Activated T-helper 17 cell treated with anti-CD3 and anti-CD28 coated beads, Interleukin-2, amount 50 U/mL, for 72 hours (primary cell): ENCODE results near the gene ZNF865. TPM values are rescaled to one million over a fixed set of nuclear protein-coding genes. Genes with fewer than 3 reads are reported as not detected.

Experiments
- ATAC-seq: fragments of 150-1000 bp; cut with Tn5 transposase; replicated peaks from 2 replicates; pipeline ENCODE4 v1.10.0; 2021; ENCODE audit warnings: mild to moderate bottlenecking, moderate library complexity
- H3K27ac Mint-ChIP-seq: one replicate; pipeline ENCODE4 v1.8.0; 2022; ENCODE audit warnings: mixed read lengths
- H3K27me3 Mint-ChIP-seq: one replicate; pipeline ENCODE4 v1.8.0; 2022; ENCODE audit warnings: mixed read lengths
- H3K36me3 Mint-ChIP-seq: one replicate; pipeline ENCODE4 v1.8.0; 2022; ENCODE audit warnings: low read depth, mild to moderate bottlenecking, mixed read lengths
- H3K4me1 Mint-ChIP-seq: one replicate; pipeline ENCODE4 v1.8.0; 2022; ENCODE audit warnings: mixed read lengths
- H3K4me3 Mint-ChIP-seq: one replicate; pipeline ENCODE4 v1.8.0; 2022; ENCODE audit warnings: mild to moderate bottlenecking, mixed read lengths
- H3K9me3 Mint-ChIP-seq: one replicate; pipeline ENCODE4 v1.8.0; 2022; ENCODE audit warnings: mixed read lengths
- total RNA-seq, 2 donors: library from RNA; stranded (reverse); gene quantifications; one replicate each; pipeline ENCODE4 v1.2.3, GENCODE V29; 2022

The ZNF865 gene
- total RNA-seq, 2 donors from 2014 or later, result 11.9 to 13.2 TPM

- H3K4me3 Mint-ChIP-seq, result peak overlapping the region; percentile 96
- peaks cover 3% of the 10 kb centered on the region for H3K9me3 Mint-ChIP-seq
- H3K4me1 Mint-ChIP-seq, result peaks cover 54% of the 10 kb centered on the region
- no peak overlapping the region for H3K27ac Mint-ChIP-seq
- ATAC-seq, result no peak
- H3K36me3 Mint-ChIP-seq, result peaks cover 67% of the 10 kb centered on the region
- H3K27me3 Mint-ChIP-seq, result no peaks in the 10 kb centered on the region
Measured at GRCh38 chr19:55638864-55639359, 33.5 kb downstream of the ZNF865 start.

- peak overlapping the region; percentile 96 for H3K4me3 Mint-ChIP-seq
- H3K27ac Mint-ChIP-seq, result peak overlapping the region; percentile 75
- no peaks in the 10 kb centered on the region for H3K27me3 Mint-ChIP-seq
- peaks cover 3% of the 10 kb centered on the region for H3K9me3 Mint-ChIP-seq
- peaks cover 48% of the 10 kb centered on the region for H3K4me1 Mint-ChIP-seq
- ATAC-seq, result peak; percentile 7
- H3K36me3 Mint-ChIP-seq, result peaks cover 73% of the 10 kb centered on the region
Measured at GRCh38 chr19:55640043-55640576, 34.7 kb downstream of the ZNF865 start.

GRCh38 chr19:55640577-55641425 lies 35.4 kb downstream of the ZNF865 start, which contains the start of gene ZNF580:
ZNF580 (plus strand) TSS chr19:55641002; CDS start chr19:55642509, 1,507 bp downstream.
- peaks cover 3% of the 10 kb centered on the region for H3K9me3 Mint-ChIP-seq
- peaks cover 42% of the 10 kb centered on the region for H3K4me1 Mint-ChIP-seq
- H3K27me3 Mint-ChIP-seq, result no peaks in the 10 kb centered on the region
- H3K4me3 Mint-ChIP-seq, result peak within 1 kb of the TSS; percentile 96
- peak within 1 kb of the TSS; percentile 89 for H3K27ac Mint-ChIP-seq
- H3K36me3 Mint-ChIP-seq, result peaks cover 73% of the 10 kb centered on the region
- peak; percentile 13 for ATAC-seq

- Mint-ChIP-seq H3K4me3 (peak overlapping the region; percentile 96), H3K27ac (peak overlapping the region; percentile 89), H3K4me1 (peaks cover 34% of the 10 kb centered on the region), H3K36me3 (peaks cover 73% of the 10 kb centered on the region), H3K9me3 (peaks cover 3% of the 10 kb centered on the region), H3K27me3 (no peaks in the 10 kb centered on the region)
- ATAC-seq, result no peak
Measured at GRCh38 chr19:55641426-55642152, 36.1 kb downstream of the ZNF865 start.

- H3K36me3 Mint-ChIP-seq, result peaks cover 79% of the 10 kb centered on the region
- peak overlapping the region; percentile 98 for H3K27ac Mint-ChIP-seq
- H3K4me1 Mint-ChIP-seq, result peaks cover 26% of the 10 kb centered on the region
- peak overlapping the region; percentile 96 for H3K4me3 Mint-ChIP-seq
- ATAC-seq, result peak; percentile 15
- H3K9me3 Mint-ChIP-seq, result peaks cover 3% of the 10 kb centered on the region
- no peaks in the 10 kb centered on the region for H3K27me3 Mint-ChIP-seq
Measured at GRCh38 chr19:55642153-55643002, 36.9 kb downstream of the ZNF865 start.

- H3K4me3 Mint-ChIP-seq, result peak within 1 kb of the TSS; percentile 96
- peak within 1 kb of the TSS; percentile 98 for H3K27ac Mint-ChIP-seq
- H3K36me3 Mint-ChIP-seq, result peaks cover 74% of the 10 kb centered on the region
- peaks cover 18% of the 10 kb centered on the region for H3K4me1 Mint-ChIP-seq
- peaks cover 3% of the 10 kb centered on the region for H3K9me3 Mint-ChIP-seq
- peak; percentile 75 for ATAC-seq
- H3K27me3 Mint-ChIP-seq, result no peaks in the 10 kb centered on the region
Measured at GRCh38 chr19:55643003-55643886, 37.8 kb downstream of the ZNF865 start, which contains the start of gene ZNF581. ZNF581 (plus strand) TSS chr19:55643649; CDS start chr19:55644572, 923 bp downstream.

- H3K4me1 Mint-ChIP-seq, result peaks cover 17% of the 10 kb centered on the region
- H3K4me3 Mint-ChIP-seq, result peak overlapping the region; percentile 96
- peaks cover 3% of the 10 kb centered on the region for H3K9me3 Mint-ChIP-seq
- H3K27me3 Mint-ChIP-seq, result no peaks in the 10 kb centered on the region
- H3K27ac Mint-ChIP-seq, result peak overlapping the region; percentile 98
- H3K36me3 Mint-ChIP-seq, result peaks cover 70% of the 10 kb centered on the region
- no peak for ATAC-seq
Measured at GRCh38 chr19:55643887-55644176, 38.4 kb downstream of the ZNF865 start.

GRCh38 chr19:55644191-55644833 lies 38.9 kb downstream of the ZNF865 start:
- Mint-ChIP-seq H3K4me3 (peak overlapping the region; percentile 96), H3K27me3 (no peaks in the 10 kb centered on the region), H3K4me1 (peaks cover 13% of the 10 kb centered on the region), H3K27ac (peak overlapping the region; percentile 98), H3K9me3 (no peaks in the 10 kb centered on the region), H3K36me3 (peaks cover 66% of the 10 kb centered on the region)
- ATAC-seq, result no peak

GRCh38 chr19:55644842-55645511 lies 39.5 kb downstream of the ZNF865 start:
- H3K36me3 Mint-ChIP-seq, result peaks cover 73% of the 10 kb centered on the region
- no peaks in the 10 kb centered on the region for H3K9me3 Mint-ChIP-seq
- ATAC-seq, result no peak
- H3K27ac Mint-ChIP-seq, result peak overlapping the region; percentile 98
- no peaks in the 10 kb centered on the region for H3K27me3 Mint-ChIP-seq
- H3K4me3 Mint-ChIP-seq, result peak overlapping the region; percentile 96
- peaks cover 19% of the 10 kb centered on the region for H3K4me1 Mint-ChIP-seq

GRCh38 chr19:55645512-55645881 lies 40.0 kb downstream of the ZNF865 start:
- Mint-ChIP-seq H3K27me3 (no peaks in the 10 kb centered on the region), H3K9me3 (no peaks in the 10 kb centered on the region), H3K27ac (peak overlapping the region; percentile 54), H3K36me3 (peaks cover 72% of the 10 kb centered on the region), H3K4me1 (peaks cover 24% of the 10 kb centered on the region), H3K4me3 (peak overlapping the region; percentile 96)
- no peak for ATAC-seq

- H3K27ac Mint-ChIP-seq, result peak overlapping the region; percentile 12
- no peak for ATAC-seq
- peaks cover 19% of the 10 kb centered on the region for H3K4me1 Mint-ChIP-seq
- H3K27me3 Mint-ChIP-seq, result no peaks in the 10 kb centered on the region
- H3K4me3 Mint-ChIP-seq, result peak overlapping the region; percentile 58
- no peaks in the 10 kb centered on the region for H3K9me3 Mint-ChIP-seq
- H3K36me3 Mint-ChIP-seq, result peaks cover 62% of the 10 kb centered on the region
Measured at GRCh38 chr19:55646889-55647731, 41.7 kb downstream of the ZNF865 start.
